Lower leg skin (tissue), 4 donors: ENCODE results near the gene HIRIP3. TPM values are rescaled to one million over a fixed set of nuclear protein-coding genes. Genes with fewer than 3 reads are reported as not detected.
"Not testable (repeated sequence)": the region's sequence is repeated elsewhere in the genome, so short reads cannot be mapped to it uniquely, and the experiment has no call there.

ENCODE experiments used
- DNase-seq, 2 donors: peaks; one replicate each; pipeline ENCODE4 v3.0.0-alpha.2; 2019; ENCODE audit warnings: low spot score in 2 of 2
- H3K4me3 ChIP-seq: fragments of 200-600 bp; sonication (generic); 2 replicates; pipeline ENCODE4 v1.5.1; 2017; ENCODE audit warnings: mild to moderate bottlenecking, low read depth; ENCODE audit not compliant: poor library complexity, severe bottlenecking
- CTCF ChIP-seq, 3 donors: fragments of 450-650 bp; IDR thresholded peaks; one replicate each; pipeline ENCODE4 v1.5.1; 2016; ENCODE audit warnings: antibody characterized with exemption in 3 of 3, mild to moderate bottlenecking in 3 of 3, moderate library complexity in 2 of 3
- POLR2A ChIP-seq, 2 donors: fragments of 450-650 bp; IDR thresholded peaks; one replicate each; pipeline ENCODE4 v1.6.1; 2016 to 2017; ENCODE audit warnings: antibody characterized with exemption in 2 of 2, mild to moderate bottlenecking in 1 of 2, moderate library complexity in 1 of 2
- WGBS, 2 donors: methylation state at CpG; one replicate each; pipeline ENCODE4 v1.1.5; 2018; 5-methylcytosine and 5-hydroxymethylcytosine counted together
- intact Hi-C: fragments of 100-400 bp; cut with DNase I; formaldehyde crosslinking; loops from one replicate; pipeline ENCODE4 v1.15.0; 2023; ENCODE audit warnings: low total_unique reads
- total RNA-seq, 4 donors: library from RNA; depleted of rRNA; stranded (reverse); fragments of >200 nt; gene quantifications; one replicate each; pipeline ENCODE4 v1.1.0, GENCODE V29; 2016

HIRIP3 gene
- total RNA-seq, 4 donors from 2014 or later: 13.7 to 28.9 (median 21.5) TPM

GRCh38 chr16:30018731-30019158 lies 23.3 kb upstream of the HIRIP3 start:
- no peak for DNase-seq
- 64 to 66% methylated on average over 4 of the region's 4 CpGs for WGBS, 2 donors
- TF ChIP-seq POLR2A (IDR thresholded peaks at IDR 0.05): no peak
- TF ChIP-seq CTCF (IDR thresholded peaks at IDR 0.05): no peak
- no peak overlapping the region for H3K4me3 ChIP-seq
- intact Hi-C loops: no loop called here

GRCh38 chr16:30017937-30018336 lies 22.5 kb upstream of the HIRIP3 start:
- WGBS, 2 donors: 88 to 94% methylated on average over 4 of the region's 4 CpGs
- H3K4me3 ChIP-seq, DNase-seq, intact Hi-C loops: not testable (repeated sequence)

GRCh38 chr16:30017277-30017656 lies 21.9 kb upstream of the HIRIP3 start:
- 90 to 96% methylated on average over 2 of the region's 2 CpGs for WGBS, 2 donors
- TF ChIP-seq CTCF (IDR thresholded peaks at IDR 0.05) (no peak), POLR2A (IDR thresholded peaks at IDR 0.05) (no peak)
- intact Hi-C loops: no loop called here
- H3K4me3 ChIP-seq: no peak overlapping the region
- no peak for DNase-seq

- TF ChIP-seq CTCF (IDR thresholded peaks at IDR 0.05): no peak
- intact Hi-C loops: no loop called here
Observed at GRCh38 chr16:30016555-30017276, 21.3 kb upstream of the HIRIP3 start.

GRCh38 chr16:30015450-30015849 lies 20.0 kb upstream of the HIRIP3 start:
- H3K4me3 ChIP-seq, intact Hi-C loops, DNase-seq: not testable (repeated sequence)
- 87 to 94% methylated on average over 7 of the region's 7 CpGs for WGBS, 2 donors

More at GRCh38 chr16:30016555-30017276, 21.3 kb upstream of the HIRIP3 start:
- no peak for DNase-seq
- 66 to 73% methylated on average over 8 of the region's 8 CpGs for WGBS, 2 donors
- no peak overlapping the region for H3K4me3 ChIP-seq

GRCh38 chr16:30012598-30012997 lies 17.2 kb upstream of the HIRIP3 start:
- H3K4me3 ChIP-seq, intact Hi-C loops, DNase-seq: not testable (repeated sequence)
- 85% methylated on average over 14 of the region's 14 CpGs for WGBS, 2 donors

GRCh38 chr16:30011714-30012504 lies 16.5 kb upstream of the HIRIP3 start:
- H3K4me3 ChIP-seq: no peak overlapping the region
- intact Hi-C loops: no loop called here
- 27 to 29% methylated on average over 21 to 30 of the region's 31 CpGs for WGBS, 2 donors
- TF ChIP-seq POLR2A (IDR thresholded peaks at IDR 0.05) (no peak), CTCF (IDR thresholded peaks at IDR 0.05) (no peak)
- DNase-seq: no peak
